Measurements from ENCODE around the gene KRT33A.

The KRT33A gene

DNA sequence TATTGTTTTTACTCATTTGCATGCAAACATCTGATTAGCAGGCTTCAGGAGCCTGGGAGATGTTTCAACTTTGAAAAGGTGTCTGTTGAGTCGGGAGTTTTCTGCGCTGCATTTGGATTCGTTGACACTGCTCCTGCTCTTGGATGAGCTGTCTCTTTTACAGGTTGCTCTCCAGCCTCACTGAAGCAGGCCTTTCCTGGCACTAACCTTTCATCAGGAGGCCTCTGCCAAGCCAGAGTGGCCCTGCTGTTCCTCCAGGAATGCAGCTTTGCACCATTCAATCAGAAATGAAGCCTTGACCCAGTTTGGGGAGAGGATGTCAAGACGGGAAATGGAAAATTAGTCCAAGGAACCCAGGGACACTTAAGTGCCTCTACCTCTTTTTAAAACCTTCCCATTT lies 47.6 kb downstream of the KRT33A start:
- no peak for DNase-seq (ENCODE audit: low read depth, low spot score)

DNA sequence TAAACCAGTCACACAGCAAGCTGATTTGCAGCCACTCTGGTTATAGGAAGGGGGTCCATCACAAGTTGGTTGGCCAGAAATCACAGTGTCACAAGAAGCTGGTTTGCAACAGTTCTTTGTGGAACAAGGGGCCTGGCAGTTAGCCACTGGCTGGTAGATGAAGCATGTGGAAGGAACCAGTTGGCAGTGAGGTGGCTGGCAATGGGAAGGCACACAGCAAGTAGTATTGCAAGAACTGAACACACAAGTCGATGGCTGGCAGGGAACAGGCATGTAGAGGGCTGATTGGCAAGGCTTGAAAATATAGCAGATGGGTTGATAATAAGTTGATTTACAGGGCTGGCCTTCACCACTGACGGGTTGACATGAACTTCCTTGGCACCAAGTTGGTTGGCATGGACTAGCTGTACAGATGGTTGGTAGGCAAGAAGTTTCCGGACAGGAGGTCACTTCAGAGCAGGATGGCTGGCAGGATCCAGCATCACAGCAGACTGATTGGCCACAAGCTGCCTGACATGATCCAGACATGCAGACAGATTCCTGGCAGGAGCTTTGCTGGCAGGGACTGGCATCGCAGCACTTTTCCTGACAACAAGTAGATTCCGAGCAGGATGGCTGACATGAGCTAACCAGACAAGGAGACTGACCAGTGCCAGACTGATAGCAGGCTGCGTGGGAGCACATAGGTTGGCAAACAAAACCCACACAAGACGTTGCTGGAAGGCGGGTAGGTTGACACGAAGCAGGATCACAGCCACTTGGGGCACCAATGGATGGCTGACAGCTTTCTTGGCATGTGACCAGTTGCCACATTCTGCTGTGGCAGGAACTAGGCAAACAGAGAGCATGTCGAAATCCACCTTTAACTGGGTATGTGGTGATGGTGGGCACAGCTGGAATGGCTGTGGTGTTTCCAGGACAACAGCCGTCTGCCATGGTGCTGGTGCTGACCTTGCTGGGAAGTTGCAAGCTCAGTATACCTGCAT lies 48.4 kb downstream of the KRT33A start, which contains the start of gene KRTAP29-1:
KRTAP29-1 (minus strand) TSS at position 936 of the 986 bp plus-strand sequence; CDS start at position 936, 0 bp downstream.
- no peak for DNase-seq (ENCODE audit: low read depth, low spot score)

DNA sequence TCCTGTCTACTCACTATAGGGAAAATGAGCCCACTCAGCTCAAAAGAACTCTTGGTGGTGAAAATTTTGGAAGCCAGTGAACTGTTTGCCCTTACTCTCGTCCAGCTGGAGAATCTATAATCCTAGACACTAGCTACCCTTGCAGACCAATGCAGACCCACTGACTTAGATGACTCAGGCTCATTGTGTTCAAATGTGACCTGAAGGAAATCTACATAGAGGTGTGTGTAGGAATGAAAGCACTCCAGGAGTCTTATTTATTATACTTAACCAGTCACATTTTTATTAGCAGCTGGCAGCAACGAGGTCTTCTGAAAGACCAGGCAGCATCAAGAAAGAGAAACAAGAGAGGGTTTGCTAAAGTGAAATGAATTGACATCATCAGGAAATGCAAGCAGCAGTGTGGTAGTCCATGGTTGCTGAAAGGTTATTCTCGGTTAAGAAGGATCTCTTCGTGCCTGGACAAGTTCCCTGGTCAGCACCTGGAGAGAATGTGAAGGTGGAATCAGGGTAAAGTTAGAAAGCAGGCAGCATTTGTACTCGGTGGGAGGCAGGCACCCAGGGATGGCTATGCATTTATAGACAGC lies 49.3 kb downstream of the KRT33A start:
- DNase-seq (ENCODE audit: low read depth, low spot score) = no peak

DNA sequence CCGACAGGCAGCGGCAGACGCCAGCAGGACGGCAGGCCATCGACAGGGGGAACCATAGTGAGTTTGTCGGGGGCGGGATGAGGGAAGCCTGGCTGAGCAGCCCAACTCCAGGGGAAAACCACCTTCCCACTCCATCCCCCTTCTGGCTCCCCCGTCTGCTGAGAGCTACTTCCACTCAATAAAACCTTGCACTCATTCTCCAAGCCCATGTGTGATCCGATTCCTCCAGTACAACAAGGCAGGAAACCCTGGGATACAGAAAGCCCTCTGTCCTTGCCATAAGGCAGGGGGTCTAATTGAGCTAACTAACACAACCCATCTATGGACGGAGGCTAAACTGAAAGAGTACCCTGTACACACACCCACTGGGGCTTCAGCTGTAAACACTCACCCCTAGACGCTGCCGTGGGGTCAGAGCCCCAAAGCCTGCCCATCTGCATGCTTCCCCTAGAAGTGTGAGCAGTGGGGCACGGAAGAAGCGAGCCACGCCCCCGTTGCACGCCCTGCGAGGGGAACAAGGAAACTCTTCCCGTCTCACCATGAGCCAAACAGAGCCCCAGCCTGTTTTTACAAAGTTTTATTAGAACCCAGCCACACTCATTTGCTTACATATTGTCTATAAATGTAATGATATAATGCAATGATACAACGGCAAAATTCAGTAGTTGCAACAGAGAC lies 52.0 kb downstream of the KRT33A start:
- no peak for DNase-seq (ENCODE audit: low read depth, low spot score)

DNA sequence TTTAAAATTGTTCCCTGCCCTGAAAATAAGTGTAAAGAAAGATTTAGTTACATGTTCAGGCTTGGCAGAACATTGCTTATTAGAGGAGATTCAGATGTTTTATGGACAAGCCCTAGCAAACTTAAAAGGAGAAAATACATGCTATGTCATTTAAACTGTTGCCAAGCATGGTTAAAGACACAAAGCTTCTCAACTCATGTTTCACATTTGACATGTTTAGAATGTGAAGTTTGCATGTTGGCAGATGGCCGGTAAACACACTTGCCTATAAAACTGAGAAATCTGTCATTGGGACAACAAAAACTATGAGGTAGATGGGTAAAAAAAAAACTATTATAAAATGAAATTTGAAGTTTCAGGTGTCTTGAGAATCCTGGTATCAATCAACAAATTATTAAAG lies 53.8 kb downstream of the KRT33A start:
- DNase-seq (ENCODE audit: low read depth, low spot score) = no peak

Measured in brain pericyte (primary cell).